Heart left ventricle (tissue), 16 donors: ENCODE data around the gene WNT7B. TPM values are rescaled to one million over a fixed set of nuclear protein-coding genes. Genes with fewer than 3 reads are reported as not detected.
A peak's percentile ranks its signal among the peaks of the same experiment; 100 is the strongest.

Source experiments
- ATAC-seq, 4 donors: fragments of 200-7000 bp; cut with Tn5 transposase; one replicate each; pipeline ENCODE4 v1.9.1; 2020 to 2022; ENCODE audit warnings: moderate library complexity in 4 of 4, mild to moderate bottlenecking in 3 of 4, moderate number of reproducible peaks in 1 of 4
- DNase-seq, 5 donors: peaks; one replicate each; pipeline ENCODE4 v3.0.0-alpha.2; 2020
- H3K27ac ChIP-seq, 12 donors: fragments of 200-600 bp; sonication (generic) in 4 of 12; one replicate each; pipeline versions ENCODE4 v1.5.0 to v1.8.0; 2016 to 2022; ENCODE audit warnings: mild to moderate bottlenecking in 2 of 12
- H3K27me3 ChIP-seq, 9 donors: fragments of 200-600 bp; sonication (generic) in 2 of 9; one replicate each; pipeline versions ENCODE4 v1.5.1 to v1.8.0; 2016 to 2022; ENCODE audit warnings: mild to moderate bottlenecking in 3 of 9
- H3K36me3 ChIP-seq, 9 donors: fragments of 200-600 bp; sonication (generic) in 2 of 9; one replicate each; pipeline versions ENCODE4 v1.5.0 to v1.8.0; 2018 to 2022; ENCODE audit warnings: mild to moderate bottlenecking in 2 of 9
- H3K4me1 ChIP-seq, 12 donors: fragments of 200-600 bp; sonication (generic) in 4 of 12; one replicate each; pipeline versions ENCODE4 v1.5.0 to v1.8.0; 2016 to 2022; ENCODE audit warnings: mild to moderate bottlenecking in 3 of 12
- H3K4me3 ChIP-seq, 12 donors: fragments of 200-600 bp; sonication (generic) in 4 of 12; one replicate each; pipeline versions ENCODE4 v1.5.0 to v1.8.0; 2017 to 2022; ENCODE audit warnings: mild to moderate bottlenecking in 9 of 12, moderate library complexity in 4 of 12
- H3K9me3 ChIP-seq, 12 donors: fragments of 200-600 bp; sonication (generic) in 4 of 12; one replicate each; pipeline versions ENCODE4 v1.5.0 to v1.8.0; 2016 to 2022; ENCODE audit warnings: mild to moderate bottlenecking in 1 of 12
- POLR2A ChIP-seq, 2 donors: fragments of 450-650 bp; IDR thresholded peaks; one replicate each; pipeline ENCODE4 v1.6.1; 2017; ENCODE audit warnings: antibody characterized with exemption in 2 of 2, mild to moderate bottlenecking in 2 of 2, moderate library complexity in 2 of 2
- WGBS, 4 donors: extraction: QIAGEN DNeasy Blood & Tissue Kit in 2 of 4; methylation state at CpG; one replicate each; pipeline versions ENCODE4 v1.1.5 to v1.1.7; 2013 to 2018; 5-methylcytosine and 5-hydroxymethylcytosine counted together
- intact Hi-C, 10 donors: fragments of 100-400 bp; cut with DNase I; formaldehyde crosslinking; loops; one replicate each; pipeline versions ENCODE4 v1.11.1 to v1.14.2; 2022
- polyA plus RNA-seq, 2 donors: library from polyadenylated mRNA; stranded (reverse); fragments of 200-250 nt; gene quantifications; one replicate each; pipeline ENCODE4 v1.2.3, GENCODE V29; 2013
- total RNA-seq, 9 donors: library from RNA; depleted of rRNA in 2 of 9; stranded (reverse); fragments of >200 nt in 2 of 9; fragmentation: NEBNext Ultra II Directional in 3 of 9; extraction: Animal tissue kit (Norgen Biotek cat#: 25700) in 3 of 9; gene quantifications; one replicate each; pipeline versions ENCODE4 v1.1.0 to v1.2.4, GENCODE V29; 2016 to 2023
- TF ChIP-seq, protein P1 (sequence below), 12 donors: fragments of 200-600 bp; sonication (generic) in 4 of 12; IDR thresholded peaks; one replicate each; pipeline versions ENCODE4 v1.5.0 to v1.8.0; 2018 to 2022; ENCODE audit warnings: antibody characterized with exemption in 12 of 12, mild to moderate bottlenecking in 5 of 12
- donor health status: ischemic (EF 13 %, LVEDD 7.1; RV severe dilation, severe dysfunction).
- donor health status: healthy with polysubstance abuse.
- donor health status: DM: no; HTN: yes; CAD: no.
- donor health status: DM: no; HTN: no; CAD: no.
- donor health status: ischemic (EF 25% LVEDD 6.9; RV normal size, moderate dysfunction).
- donor health status: ischemic (EF 25% LVEDD 5.7; RV mildly dilated, moderate dysfunction).
- donor health status: healthy.
- donor health status: DM: yes; HTN: yes; CAD: no.
- donor health status: ischemic (EF 35%, LVEDD 5.7; RV mildly dilated, moderate dysfunction).
- donor health status: nonischemic (EF 11% LVEDD 7.7; RV severe dilation, severe dysfunction).
- donor health status: DM: yes; HTN: yes; CAD: no.
- donor health status: PGD.
- donor health status: ischemic (EF 29% LVEDD 5.4; RV normal size, mild dysfunction).
- donor health status: nonischemic (EF 23%, LVEDD 6.1; RV moderate dilation, normal function).

WNT7B gene
- total and polyA plus RNA-seq, 11 donors = 0.36 TPM; not detected in 10

DNA sequence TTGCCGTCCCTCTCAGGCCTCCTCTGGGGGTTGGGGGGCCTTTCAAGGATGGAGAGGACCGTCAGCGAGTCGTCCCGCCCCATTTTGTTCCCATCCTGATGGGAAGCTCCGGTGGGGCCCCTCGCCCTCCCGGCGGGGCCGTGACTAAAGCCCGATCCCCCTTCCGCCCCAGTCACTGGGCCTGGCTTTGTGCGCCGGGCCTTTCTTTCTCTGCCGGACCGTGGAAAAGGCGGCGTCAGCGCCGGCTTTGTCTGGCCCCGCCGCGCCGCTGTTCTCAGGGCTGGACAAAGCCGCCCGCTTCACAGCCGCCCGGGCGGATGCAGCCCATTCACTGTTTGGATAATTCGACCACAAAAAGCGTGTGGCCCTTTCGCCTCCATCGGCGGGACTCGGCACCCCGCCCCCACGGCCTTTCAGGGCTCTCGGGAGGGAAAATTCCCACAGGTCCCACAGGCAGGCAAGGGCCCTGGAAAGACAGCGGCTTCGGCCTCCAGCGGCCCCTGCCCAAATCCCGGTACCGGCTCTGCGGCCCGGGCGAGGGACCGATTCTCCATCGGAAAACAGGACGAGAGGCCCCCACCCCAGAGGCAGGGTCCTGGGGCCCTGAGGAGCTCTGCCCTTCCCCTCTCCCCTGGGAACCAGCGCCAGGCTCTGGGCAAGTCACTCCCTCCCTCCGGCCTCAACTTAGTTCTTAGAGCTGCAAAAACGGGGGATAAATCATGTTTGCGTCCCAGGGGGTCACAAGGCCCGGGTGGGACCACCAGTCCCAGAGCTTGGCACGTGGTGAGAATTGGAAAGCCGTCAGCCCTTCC is 87.2 kb downstream of the WNT7B start:
- H3K4me1 ChIP-seq = peaks cover 0 to 21% (median 2%) of the 10 kb centered on the region in 12 donors
- ATAC-seq (no peak), DNase-seq (peak in 3 of 5 donors; percentile 17 to 57 (median 22))
- intact Hi-C loops = no loop called here
- no peak for TF ChIP-seq POLR2A (IDR thresholded peaks at IDR 0.05)
- TF ChIP-seq, protein P1, sequence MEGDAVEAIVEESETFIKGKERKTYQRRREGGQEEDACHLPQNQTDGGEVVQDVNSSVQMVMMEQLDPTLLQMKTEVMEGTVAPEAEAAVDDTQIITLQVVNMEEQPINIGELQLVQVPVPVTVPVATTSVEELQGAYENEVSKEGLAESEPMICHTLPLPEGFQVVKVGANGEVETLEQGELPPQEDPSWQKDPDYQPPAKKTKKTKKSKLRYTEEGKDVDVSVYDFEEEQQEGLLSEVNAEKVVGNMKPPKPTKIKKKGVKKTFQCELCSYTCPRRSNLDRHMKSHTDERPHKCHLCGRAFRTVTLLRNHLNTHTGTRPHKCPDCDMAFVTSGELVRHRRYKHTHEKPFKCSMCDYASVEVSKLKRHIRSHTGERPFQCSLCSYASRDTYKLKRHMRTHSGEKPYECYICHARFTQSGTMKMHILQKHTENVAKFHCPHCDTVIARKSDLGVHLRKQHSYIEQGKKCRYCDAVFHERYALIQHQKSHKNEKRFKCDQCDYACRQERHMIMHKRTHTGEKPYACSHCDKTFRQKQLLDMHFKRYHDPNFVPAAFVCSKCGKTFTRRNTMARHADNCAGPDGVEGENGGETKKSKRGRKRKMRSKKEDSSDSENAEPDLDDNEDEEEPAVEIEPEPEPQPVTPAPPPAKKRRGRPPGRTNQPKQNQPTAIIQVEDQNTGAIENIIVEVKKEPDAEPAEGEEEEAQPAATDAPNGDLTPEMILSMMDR (IDR thresholded peaks at IDR 0.05) = no peak
- H3K36me3 ChIP-seq = no peaks in the 10 kb centered on the region
- peak overlapping the region in 1 of 12 donors; percentile 5 for H3K4me3 ChIP-seq
- WGBS, 4 donors = 28 to 62% (median 33%) methylated on average over 44 to 56 of the region's 56 CpGs
- no peak overlapping the region for H3K27ac ChIP-seq
- H3K9me3 ChIP-seq = no peaks in the 10 kb centered on the region
- peaks cover 6 to 45% (median 23%) of the 10 kb centered on the region in 9 donors for H3K27me3 ChIP-seq

DNA sequence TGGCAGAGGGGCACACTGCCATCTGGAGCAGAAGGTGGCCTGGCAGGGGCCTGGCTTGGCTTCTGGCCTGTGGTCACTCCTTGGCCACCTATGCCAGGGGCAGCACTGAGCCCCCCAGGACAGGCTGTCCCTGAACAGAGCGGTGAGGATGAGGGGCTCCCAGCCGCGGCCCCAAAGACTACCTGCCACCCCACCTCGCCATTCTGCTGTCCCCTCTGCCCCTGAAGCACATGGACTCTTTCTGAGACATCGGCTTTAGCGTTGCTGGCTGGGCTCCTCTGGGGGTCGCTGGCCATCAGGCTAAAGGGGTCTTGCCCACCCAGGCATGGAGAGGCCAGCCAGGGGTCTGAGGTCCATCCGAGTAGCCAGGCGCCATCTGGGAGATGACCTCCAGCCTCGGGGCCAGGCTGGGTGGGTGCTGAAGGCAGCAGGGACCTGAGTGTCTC is 87.8 kb downstream of the WNT7B start:
- Histone ChIP-seq H3K4me3 (no peak overlapping the region), H3K36me3 (no peaks in the 10 kb centered on the region), H3K27ac (no peak overlapping the region), H3K9me3 (no peaks in the 10 kb centered on the region), H3K27me3 (peaks cover 6 to 45% (median 18%) of the 10 kb centered on the region in 9 donors), H3K4me1 (peaks cover 0 to 27% (median 2%) of the 10 kb centered on the region in 12 donors)
- WGBS, 4 donors = 40 to 80% (median 77%) methylated on average over 1 to 10 of the region's 10 CpGs
- peak in 3 of 5 donors; percentile 9 to 59 (median 22) for DNase-seq
- intact Hi-C loops = no loop called here
- no peak for TF ChIP-seq POLR2A (IDR thresholded peaks at IDR 0.05)
- no peak for ATAC-seq

DNA sequence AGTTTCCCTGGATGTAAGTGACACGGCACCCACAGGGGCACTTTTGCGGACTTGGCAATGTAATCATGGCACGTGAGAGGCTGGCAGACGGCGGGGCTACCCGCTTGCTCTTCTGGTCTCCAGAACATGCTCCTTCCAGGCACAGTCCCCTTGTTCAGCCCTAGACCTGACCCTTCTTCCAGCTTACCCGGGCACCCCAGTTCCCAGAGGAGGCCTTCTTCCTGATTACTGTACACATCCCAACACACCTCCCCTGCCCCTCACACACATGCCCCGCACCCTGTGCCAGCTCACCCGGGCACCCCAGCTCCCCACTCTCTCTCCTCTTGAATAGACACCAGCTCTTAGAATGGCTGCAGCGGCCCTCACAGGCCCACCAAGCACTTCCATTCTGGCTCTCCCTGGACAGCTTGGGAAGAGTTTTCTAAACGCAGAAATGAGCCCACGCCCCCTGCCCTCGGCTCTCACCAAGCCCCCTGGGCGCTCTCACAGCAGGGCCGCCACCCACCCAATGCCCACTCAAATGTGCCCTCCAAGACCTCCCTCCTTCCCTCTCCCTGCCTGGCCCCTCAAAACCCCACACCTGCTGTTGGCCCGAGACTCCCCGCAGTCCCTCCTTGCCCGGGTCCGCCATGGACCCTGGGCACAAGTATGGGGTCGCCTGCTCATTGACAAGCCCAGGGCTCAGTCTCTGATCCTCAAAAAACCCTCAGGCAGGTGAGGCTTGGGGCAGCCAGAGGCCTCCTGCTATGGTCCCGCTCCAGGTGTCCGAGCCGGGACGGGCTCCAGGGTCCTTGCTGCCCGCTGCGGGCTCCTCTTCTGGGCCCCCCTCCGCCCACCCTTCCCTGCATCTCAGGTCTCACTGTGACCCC is 88.5 kb downstream of the WNT7B start:
- ATAC-seq = no peak
- Histone ChIP-seq H3K27me3 (peaks cover 6 to 45% (median 18%) of the 10 kb centered on the region in 9 donors), H3K9me3 (no peaks in the 10 kb centered on the region), H3K4me3 (no peak overlapping the region), H3K4me1 (peaks cover 0 to 29% (median 2%) of the 10 kb centered on the region in 12 donors), H3K36me3 (no peaks in the 10 kb centered on the region), H3K27ac (no peak overlapping the region)
- DNase-seq = peak in 3 of 5 donors; percentile 8 to 48 (median 11)
- TF ChIP-seq, protein P1 (IDR thresholded peaks at IDR 0.05) = no peak
- no peak for TF ChIP-seq POLR2A (IDR thresholded peaks at IDR 0.05)
- intact Hi-C loops = no loop called here
- WGBS, 4 donors = 92 to 95% (median 93%) methylated on average over 25 to 27 of the region's 27 CpGs

DNA sequence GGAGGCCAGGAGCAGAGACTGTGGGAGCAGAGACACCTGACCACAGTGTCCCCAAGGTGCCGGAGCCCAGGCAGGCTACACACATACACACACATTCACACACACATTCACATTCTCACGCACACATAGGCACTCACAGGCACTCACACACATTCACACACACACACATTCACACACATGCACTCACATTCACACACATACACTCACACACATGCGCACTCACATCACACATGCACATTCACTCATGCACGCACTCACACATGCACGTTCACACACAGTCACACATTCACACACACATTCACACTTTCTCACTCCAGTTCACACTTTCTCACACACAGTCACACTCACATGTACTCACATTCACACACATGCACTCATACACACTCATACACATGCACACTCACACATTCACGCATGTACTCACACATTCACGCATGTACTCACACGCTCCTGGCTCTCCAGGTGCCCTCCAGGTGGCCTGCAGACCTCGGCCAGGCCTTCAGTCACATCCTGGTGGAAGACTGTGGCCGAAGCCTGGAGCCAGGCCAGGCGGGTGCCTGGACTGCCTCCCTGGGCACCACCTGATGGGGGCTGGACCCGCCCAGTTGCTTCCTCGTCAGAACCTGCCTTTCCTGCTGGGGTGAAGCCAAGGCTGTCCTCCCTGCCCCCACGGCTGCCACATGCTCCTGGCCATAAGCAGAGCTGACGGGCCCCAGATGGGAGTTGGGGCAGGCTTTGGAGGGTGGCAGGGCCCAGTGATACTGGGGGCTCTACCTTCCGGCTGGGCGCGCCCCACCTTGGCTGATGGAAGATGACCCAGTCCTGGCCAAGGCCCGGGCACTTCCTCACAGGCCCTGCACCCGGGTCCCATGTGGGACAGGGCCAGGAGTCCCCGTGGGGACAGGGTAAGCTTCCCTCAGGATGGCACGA is 89.5 kb downstream of the WNT7B start:
- Histone ChIP-seq H3K36me3 (no peaks in the 10 kb centered on the region), H3K4me3 (no peak overlapping the region), H3K27ac (no peak overlapping the region), H3K9me3 (no peaks in the 10 kb centered on the region), H3K4me1 (peaks cover 0 to 29% (median 2%) of the 10 kb centered on the region in 12 donors), H3K27me3 (peaks cover 5 to 43% (median 15%) of the 10 kb centered on the region in 9 donors)
- intact Hi-C loops = no loop called here
- 80 to 89% (median 86%) methylated on average over 17 to 22 of the region's 22 CpGs for WGBS, 4 donors
- ATAC-seq (no peak), DNase-seq (peak in 3 of 5 donors; percentile 13 to 41 (median 16))
- TF ChIP-seq, protein P1 (IDR thresholded peaks at IDR 0.05) = no peak
- no peak for TF ChIP-seq POLR2A (IDR thresholded peaks at IDR 0.05)
